ENCODE results near the gene EPHB1.

DNA sequence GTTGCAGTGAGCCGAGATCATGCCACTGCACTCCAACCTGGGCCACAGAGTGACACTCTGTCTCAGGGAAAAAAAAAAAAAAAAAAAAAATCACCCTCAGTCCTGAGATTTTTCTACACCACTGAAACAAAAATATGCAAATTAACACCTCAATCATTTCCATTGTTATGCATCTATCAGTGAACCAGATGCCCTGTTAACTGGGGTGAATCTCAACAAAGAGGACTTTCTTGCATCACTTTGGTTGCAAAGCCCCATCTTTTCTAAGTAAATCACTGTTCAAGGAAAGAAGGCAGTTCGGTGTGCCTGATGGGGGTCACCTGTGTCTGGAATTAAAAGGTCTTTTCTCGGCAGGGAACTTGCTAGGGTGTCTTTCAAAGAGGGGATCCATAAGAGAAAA is 421.6 kb downstream of the EPHB1 start:
- TF ChIP-seq TAF1 (IDR thresholded peaks at IDR 0.05; ENCODE audit: low read depth, low read length): no peak
- no peak for TF ChIP-seq POLR2A (IDR thresholded peaks at IDR 0.05; ENCODE audit: low read depth, low read length)
- TF ChIP-seq POLR2AphosphoS5 (IDR thresholded peaks at IDR 0.05; ENCODE audit: low read depth, low read length): no peak
- TF ChIP-seq SPI1 (IDR thresholded peaks at IDR 0.05; ENCODE audit: low read depth, low read length): no peak

Measured in GM12891 (cell line).